Caco-2 (cell line): ENCODE data around the gene MRPL40. TPM values are rescaled to one million over a fixed set of nuclear protein-coding genes. Genes with fewer than 3 reads are reported as not detected.
"Not testable (repeated sequence)": the region's sequence is repeated elsewhere in the genome, so short reads cannot be mapped to it uniquely, and the experiment has no call there.

Source experiments
- BruUV-seq: library from RNA; stranded (reverse); fragments of 400-500 nt; replicated peaks from 2 replicates; lab custom pipeline; 2021; lab: Mats Ljungman, UMichigan
- CTCF ChIA-PET: fragments of 300-600 bp; sonication (Branson Sonifier 250); formaldehyde crosslinking; loops from one replicate; lab custom pipeline; 2022; ENCODE audit warnings: antibody characterized with exemption; lab: Charles Lee
- POLR2A ChIA-PET: fragments of 300-600 bp; sonication (Branson Sonifier 250); formaldehyde crosslinking; loops from one replicate; lab custom pipeline; 2022; ENCODE audit warnings: antibody characterized with exemption; lab: Charles Lee
- DNase-seq, 2 experiments: peaks; one replicate each; pipeline versions ENCODE4 v3.0.0 to v3.0.0-alpha.2; 2020 to 2022
- H3K27me3 ChIP-seq: replicated peaks from 2 replicates; pipeline ENCODE4 v1.6.0; 2011; ENCODE audit warnings: low read length; ENCODE audit not compliant: control insufficient read depth, insufficient read depth
- H3K36me3 ChIP-seq: 2 replicates; pipeline ENCODE4 v1.5.1; 2011; ENCODE audit warnings: low read length; ENCODE audit not compliant: control insufficient read depth, insufficient read depth
- H3K4me1 ChIP-seq: fragments of 250-450 bp; sonication (Bioruptor Pico); 2 replicates; pipeline ENCODE4 v1.5.1; 2020; ENCODE audit warnings: mild to moderate bottlenecking
- H3K4me3 ChIP-seq: 2 replicates; pipeline ENCODE4 v1.5.1; 2011; ENCODE audit warnings: low read depth, mild to moderate bottlenecking, control low read depth, low read length
- H3K9me3 ChIP-seq: fragments of 250-450 bp; sonication (Bioruptor Pico); 2 replicates; pipeline ENCODE4 v1.5.1; 2020; ENCODE audit warnings: mild to moderate bottlenecking, moderate library complexity
- H3K27ac Mint-ChIP-seq: one replicate; pipeline ENCODE4 v1.8.0; 2022; ENCODE audit warnings: mixed read lengths; ENCODE audit not compliant: unreplicated experiment
- H3K27me3 Mint-ChIP-seq: one replicate; pipeline ENCODE4 v1.8.0; 2022; ENCODE audit warnings: mixed read lengths; ENCODE audit not compliant: insufficient read depth, unreplicated experiment
- H3K36me3 Mint-ChIP-seq: one replicate; pipeline ENCODE4 v1.8.0; 2022; ENCODE audit warnings: mild to moderate bottlenecking, mixed read lengths; ENCODE audit not compliant: insufficient read depth, unreplicated experiment
- H3K4me1 Mint-ChIP-seq: one replicate; pipeline ENCODE4 v1.8.0; 2022; ENCODE audit warnings: low read depth, mixed read lengths; ENCODE audit not compliant: unreplicated experiment
- H3K4me3 Mint-ChIP-seq: one replicate; pipeline ENCODE4 v1.8.0; 2022; ENCODE audit warnings: mild to moderate bottlenecking, moderate library complexity, mixed read lengths; ENCODE audit not compliant: unreplicated experiment
- H3K9me3 Mint-ChIP-seq: one replicate; pipeline ENCODE4 v1.8.0; 2022; ENCODE audit warnings: mixed read lengths; ENCODE audit not compliant: unreplicated experiment
- intact Hi-C: fragments of 100-400 bp; cut with micrococcal nuclease; formaldehyde crosslinking; loops from one replicate; pipeline ENCODE4 v1.10.0; 2022; ENCODE audit not compliant: unreplicated experiment
- total RNA-seq: library from RNA; stranded (reverse); gene quantifications from 2 replicates; pipeline ENCODE4 v1.2.3, GENCODE V29; 2022
- TF ChIP-seq, protein P1 (sequence below), 2 experiments: fragments of 200-600 bp in 1 of 2; IDR thresholded peaks; 1 replicate in 1 of 2; 2 replicates in 1 of 2; pipeline versions ENCODE4 v1.5.1 to v1.8.0; 2011 to 2022; ENCODE audit warnings: antibody characterized with exemption in 1 of 2, control low read depth in 1 of 2, inconsistent platforms in 1 of 2, low read depth in 1 of 2, low read length in 1 of 2, mild to moderate bottlenecking in 1 of 2, moderate library complexity in 1 of 2; ENCODE audit not compliant: insufficient read depth in 1 of 2, severe bottlenecking in 1 of 2, unreplicated experiment in 1 of 2

Gene MRPL40
- total RNA-seq, 1 experiment from 2014 or later, result 42.7 TPM

DNA sequence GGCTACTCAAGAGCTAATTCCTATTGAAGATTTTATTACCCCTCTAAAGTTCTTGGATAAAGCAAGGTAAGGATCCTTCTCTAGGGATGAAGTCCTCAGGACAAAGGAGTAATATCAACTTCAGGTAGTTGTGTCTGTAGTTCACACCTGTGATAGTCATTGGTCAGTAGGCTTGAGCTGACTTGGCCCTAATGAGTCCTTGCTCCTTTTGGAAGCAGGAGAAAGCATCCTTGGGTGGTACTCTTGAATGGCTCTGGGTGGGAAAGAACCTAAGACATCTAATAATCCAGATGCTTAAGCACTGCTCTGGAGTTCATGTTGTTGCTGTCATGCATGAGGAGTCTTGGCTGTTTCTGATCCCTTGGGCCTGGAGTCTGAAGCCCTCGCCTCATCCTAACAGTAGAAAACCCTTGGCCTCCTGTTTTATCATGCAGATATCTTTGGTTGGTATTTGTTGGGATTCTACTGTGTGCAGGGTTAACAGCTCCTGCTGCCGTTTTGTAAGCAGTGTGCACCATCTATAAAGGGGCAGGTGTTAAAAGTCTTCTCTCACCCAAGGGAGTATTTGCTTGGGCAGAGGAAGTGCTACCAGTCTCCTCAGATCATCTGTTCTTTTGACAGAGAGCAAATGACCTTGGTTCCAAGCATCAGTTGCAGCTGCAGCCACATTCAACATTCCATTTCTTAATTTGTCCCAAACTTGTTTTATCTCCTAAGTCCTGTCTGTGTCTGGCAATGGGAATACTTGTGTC lies 2.7 kb downstream of the MRPL40 start:
- BruUV-seq, result no TSS peak
- H3K36me3 Mint-ChIP-seq, result peaks cover 39% of the 10 kb centered on the region
- no peak overlapping the region for H3K4me3 Mint-ChIP-seq
- POLR2A ChIA-PET, result no interaction called here
- no peak for DNase-seq
- CTCF ChIA-PET, result no interaction called here
- Histone ChIP-seq H3K27me3 (no peaks in the 10 kb centered on the region), H3K36me3 (no peaks in the 10 kb centered on the region), H3K4me1 (peaks cover 3% of the 10 kb centered on the region; the same call in 1 of the 2 replicates), H3K4me3 (no peak overlapping the region), H3K9me3 (no peaks in the 10 kb centered on the region)
- H3K27ac Mint-ChIP-seq, result no peak overlapping the region
- no peaks in the 10 kb centered on the region for H3K27me3 Mint-ChIP-seq
- intact Hi-C loops, result no loop called here
- no peaks in the 10 kb centered on the region for H3K9me3 Mint-ChIP-seq
- TF ChIP-seq, protein P1, sequence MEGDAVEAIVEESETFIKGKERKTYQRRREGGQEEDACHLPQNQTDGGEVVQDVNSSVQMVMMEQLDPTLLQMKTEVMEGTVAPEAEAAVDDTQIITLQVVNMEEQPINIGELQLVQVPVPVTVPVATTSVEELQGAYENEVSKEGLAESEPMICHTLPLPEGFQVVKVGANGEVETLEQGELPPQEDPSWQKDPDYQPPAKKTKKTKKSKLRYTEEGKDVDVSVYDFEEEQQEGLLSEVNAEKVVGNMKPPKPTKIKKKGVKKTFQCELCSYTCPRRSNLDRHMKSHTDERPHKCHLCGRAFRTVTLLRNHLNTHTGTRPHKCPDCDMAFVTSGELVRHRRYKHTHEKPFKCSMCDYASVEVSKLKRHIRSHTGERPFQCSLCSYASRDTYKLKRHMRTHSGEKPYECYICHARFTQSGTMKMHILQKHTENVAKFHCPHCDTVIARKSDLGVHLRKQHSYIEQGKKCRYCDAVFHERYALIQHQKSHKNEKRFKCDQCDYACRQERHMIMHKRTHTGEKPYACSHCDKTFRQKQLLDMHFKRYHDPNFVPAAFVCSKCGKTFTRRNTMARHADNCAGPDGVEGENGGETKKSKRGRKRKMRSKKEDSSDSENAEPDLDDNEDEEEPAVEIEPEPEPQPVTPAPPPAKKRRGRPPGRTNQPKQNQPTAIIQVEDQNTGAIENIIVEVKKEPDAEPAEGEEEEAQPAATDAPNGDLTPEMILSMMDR (IDR thresholded peaks at IDR 0.05; ENCODE audit: insufficient read depth in 1 of 2, low read depth in 1 of 2, low read length in 1 of 2, severe bottlenecking in 1 of 2, unreplicated experiment in 1 of 2), result no peak
- H3K4me1 Mint-ChIP-seq, result peaks cover 6% of the 10 kb centered on the region

GRCh38 chr22:19436444-19437161 lies 4.3 kb downstream of the MRPL40 start:
- CTCF ChIA-PET, BruUV-seq, H3K4me1 Mint-ChIP-seq, intact Hi-C loops, H3K4me3 Mint-ChIP-seq, H3K36me3 ChIP-seq, H3K9me3 ChIP-seq, POLR2A ChIA-PET, DNase-seq, H3K4me1 ChIP-seq, H3K27ac Mint-ChIP-seq, H3K27me3 Mint-ChIP-seq, H3K9me3 Mint-ChIP-seq, H3K27me3 ChIP-seq, H3K4me3 ChIP-seq: not testable (repeated sequence)
- H3K36me3 Mint-ChIP-seq, result peaks cover 36% of the 10 kb centered on the region

GRCh38 chr22:19438298-19438697 lies 6.0 kb downstream of the MRPL40 start:
- H3K36me3 ChIP-seq, result no peaks in the 10 kb centered on the region
- BruUV-seq, result no TSS peak
- peaks cover 32% of the 10 kb centered on the region for H3K36me3 Mint-ChIP-seq
- no peak overlapping the region for H3K4me3 ChIP-seq
- no peaks in the 10 kb centered on the region for H3K4me1 Mint-ChIP-seq
- no peaks in the 10 kb centered on the region; the same call in 1 of the 2 replicates for H3K4me1 ChIP-seq
- DNase-seq, result no peak
- intact Hi-C loops, result no loop called here
- CTCF ChIA-PET, result no interaction called here
- H3K4me3 Mint-ChIP-seq, result no peak overlapping the region
- H3K27ac Mint-ChIP-seq, result no peak overlapping the region
- POLR2A ChIA-PET, result no interaction called here
- no peaks in the 10 kb centered on the region for H3K9me3 ChIP-seq
- no peaks in the 10 kb centered on the region for H3K9me3 Mint-ChIP-seq
- no peaks in the 10 kb centered on the region for H3K27me3 ChIP-seq
- TF ChIP-seq, protein P1 (IDR thresholded peaks at IDR 0.05; ENCODE audit: insufficient read depth in 1 of 2, low read depth in 1 of 2, low read length in 1 of 2, severe bottlenecking in 1 of 2, unreplicated experiment in 1 of 2), result no peak
- H3K27me3 Mint-ChIP-seq, result no peaks in the 10 kb centered on the region
